HS-5 (cell line): ENCODE data around the gene TRAPPC11.
A peak's percentile ranks its signal among the peaks of the same experiment; 100 is the strongest.
"Not testable (repeated sequence)": the region's sequence is repeated elsewhere in the genome, so short reads cannot be mapped to it uniquely, and the experiment has no call there.

Source experiments
- DNase-seq: peaks from one replicate; pipeline ENCODE4 v3.0.0-alpha.2; 2012; ENCODE audit warnings: low read depth

TRAPPC11 gene

GRCh38 chr4:183659029-183659871 lies at the start of gene TRAPPC11, which contains the start of gene RWDD4:
TSS of gene TRAPPC11 (plus strand) at chr4:183659293. CDS start at chr4:183663868, 4,575 bp downstream.
TSS of gene RWDD4 (minus strand) at chr4:183659185. CDS start at chr4:183658952, 233 bp downstream.
- DNase-seq: peak; percentile 85

GRCh38 chr4:183610033-183610432 lies 49.1 kb upstream of the TRAPPC11 start:
- DNase-seq: peak; percentile 22

- DNase-seq: no peak
These were observed 48.5 kb upstream of the TRAPPC11 start for GRCh38 chr4:183610613-183611012.

- no peak for DNase-seq
These were observed 47.8 kb upstream of the TRAPPC11 start for GRCh38 chr4:183611210-183611830.

GRCh38 chr4:183612329-183613250 lies 46.5 kb upstream of the TRAPPC11 start:
- no peak for DNase-seq

GRCh38 chr4:183617075-183617474 lies 42.0 kb upstream of the TRAPPC11 start:
- no peak for DNase-seq

- DNase-seq: no peak
These were observed 40.4 kb upstream of the TRAPPC11 start for GRCh38 chr4:183618681-183619080.

- no peak for DNase-seq
These were observed 38.7 kb upstream of the TRAPPC11 start for GRCh38 chr4:183620421-183620820.

GRCh38 chr4:183621875-183622274 lies 37.2 kb upstream of the TRAPPC11 start:
- DNase-seq: no peak

- no peak for DNase-seq
These were observed 34.5 kb upstream of the TRAPPC11 start for GRCh38 chr4:183624548-183624947.

GRCh38 chr4:183626168-183626567 lies 32.9 kb upstream of the TRAPPC11 start:
- DNase-seq: no peak

- DNase-seq: not testable (repeated sequence)
These were observed 31.8 kb upstream of the TRAPPC11 start for GRCh38 chr4:183627286-183627685.

- DNase-seq: no peak
These were observed 31.0 kb upstream of the TRAPPC11 start for GRCh38 chr4:183627979-183628588.

GRCh38 chr4:183631577-183632198 lies 27.4 kb upstream of the TRAPPC11 start:
- no peak for DNase-seq

GRCh38 chr4:183632689-183633088 lies 26.4 kb upstream of the TRAPPC11 start:
- no peak for DNase-seq

- DNase-seq: no peak
These were observed 25.4 kb upstream of the TRAPPC11 start for GRCh38 chr4:183633476-183634400.

- no peak for DNase-seq
These were observed 23.8 kb upstream of the TRAPPC11 start for GRCh38 chr4:183635321-183635720.

GRCh38 chr4:183635741-183636140 lies 23.4 kb upstream of the TRAPPC11 start:
- DNase-seq: no peak

- DNase-seq: no peak
These were observed 22.6 kb upstream of the TRAPPC11 start for GRCh38 chr4:183636503-183636902.

- DNase-seq: no peak
These were observed 22.2 kb upstream of the TRAPPC11 start for GRCh38 chr4:183636923-183637322.
